ENCODE results near the gene MSANTD1.

Gene MSANTD1

DNA sequence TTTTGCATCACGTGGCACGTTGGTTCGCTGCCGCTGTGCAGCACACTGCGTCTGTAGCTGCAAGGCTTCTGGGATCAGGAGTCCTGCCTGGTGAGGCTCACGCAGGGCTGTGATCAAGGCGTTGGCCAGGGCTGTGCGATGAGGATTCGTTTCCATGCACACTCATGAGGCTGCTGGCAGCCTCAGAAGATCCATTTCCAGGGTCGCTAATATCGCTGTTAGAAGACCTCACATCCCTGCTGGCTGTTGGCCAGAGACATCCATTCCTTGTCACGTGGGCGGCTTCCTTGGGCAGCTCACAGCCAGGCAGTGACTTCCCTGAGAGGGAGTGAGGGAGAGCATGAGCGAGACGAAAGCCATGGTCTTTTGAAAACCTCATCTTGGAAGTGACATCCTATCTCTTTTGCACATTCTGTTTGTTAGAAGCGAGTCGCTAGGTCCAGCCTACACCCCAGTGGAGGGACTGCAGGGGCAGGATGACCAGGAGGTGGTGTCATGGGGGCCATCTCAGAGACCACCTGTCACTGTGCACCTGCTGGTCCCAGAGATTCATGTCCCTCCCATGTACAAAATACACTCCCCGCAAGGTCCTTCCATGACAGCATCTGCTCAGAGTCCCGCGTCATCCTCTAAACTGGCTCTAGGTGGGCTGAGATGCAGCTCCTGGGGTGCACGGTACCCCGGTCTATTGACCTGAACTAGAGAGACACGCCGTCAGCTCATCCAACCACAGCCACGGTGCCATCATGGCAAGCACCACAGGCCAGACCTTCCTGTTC, 56.1 kb downstream of the MSANTD1 start:
- no peak for DNase-seq

- DNase-seq, result no peak
Measured at GRCh38 chr4:3305610-3306371, 56.8 kb downstream of the MSANTD1 start.
